Activated CD4-positive, alpha-beta memory T cell treated with anti-CD3 and anti-CD28 coated beads for 36 hours (primary cell): ENCODE measurements around the gene CENPF. TPM values are rescaled to one million over a fixed set of nuclear protein-coding genes. Genes with fewer than 3 reads are reported as not detected.
"Not testable (repeated sequence)": the region's sequence is repeated elsewhere in the genome, so short reads cannot be mapped to it uniquely, and the experiment has no call there.

Experiments used
- CTCF ChIA-PET: fragments of 350-600 bp; sonication (Branson Sonifier 250); formaldehyde crosslinking; loops from one replicate; lab custom pipeline; 2021; ENCODE audit warnings: antibody characterized with exemption, inconsistent platforms; lab: Charles Lee
- POLR2A ChIA-PET: fragments of 350-600 bp; sonication (Branson Sonifier 250); formaldehyde crosslinking; loops from one replicate; lab custom pipeline; 2021; ENCODE audit warnings: antibody characterized with exemption; lab: Charles Lee
- DNase-seq: peaks from one replicate; pipeline ENCODE4 v3.0.0-alpha.2; 2020
- H3K27ac Mint-ChIP-seq: one replicate; pipeline ENCODE4 v1.8.0; 2021; ENCODE audit warnings: mixed read lengths
- H3K27me3 Mint-ChIP-seq: one replicate; pipeline ENCODE4 v1.8.0; 2021; ENCODE audit warnings: mixed read lengths
- H3K36me3 Mint-ChIP-seq: one replicate; pipeline ENCODE4 v1.8.0; 2021; ENCODE audit warnings: mixed read lengths
- H3K4me1 Mint-ChIP-seq: one replicate; pipeline ENCODE4 v1.8.0; 2021; ENCODE audit warnings: low read depth, mixed read lengths
- H3K4me3 Mint-ChIP-seq: one replicate; pipeline ENCODE4 v1.8.0; 2021; ENCODE audit warnings: mild to moderate bottlenecking, mixed read lengths
- H3K9me3 Mint-ChIP-seq: one replicate; pipeline ENCODE4 v1.8.0; 2021; ENCODE audit warnings: mixed read lengths
- intact Hi-C: fragments of 100-400 bp; cut with micrococcal nuclease; formaldehyde crosslinking; loops from one replicate; pipeline ENCODE4 v1.15.1; 2023
- total RNA-seq, 2 experiments: library from RNA; stranded (reverse); gene quantifications; one replicate each; pipeline ENCODE4 v1.2.3, GENCODE V29; 2021

Gene CENPF
- total RNA-seq, 2 experiments from 2014 or later: 92.4 to 97.3 TPM

- peaks cover 11% of the 10 kb centered on the region for H3K27me3 Mint-ChIP-seq
- POLR2A ChIA-PET: no interaction called here
These were observed 15.8 kb upstream of the CENPF start for GRCh38 chr1:214587165-214587564.

GRCh38 chr1:214588963-214589597 is 13.9 kb upstream of the CENPF start:
- no peaks in the 10 kb centered on the region for H3K36me3 Mint-ChIP-seq
- H3K4me3 Mint-ChIP-seq: no peak overlapping the region
- no peak for DNase-seq
- H3K27me3 Mint-ChIP-seq: peaks cover 4% of the 10 kb centered on the region
- H3K9me3 Mint-ChIP-seq: no peaks in the 10 kb centered on the region
- intact Hi-C loops: loop anchor here (5.0 kb wide), 1 partner anchor 327 kb away; no protein-coding TSS in a partner anchor
- H3K4me1 Mint-ChIP-seq: no peaks in the 10 kb centered on the region
- POLR2A ChIA-PET: no interaction called here
- no peak overlapping the region for H3K27ac Mint-ChIP-seq
- CTCF ChIA-PET: interaction anchor here (11.9 kb wide), 1 partner anchor 258 kb away, joined by 209 read pairs; no protein-coding TSS in a partner anchor

More at GRCh38 chr1:214587165-214587564, 15.8 kb upstream of the CENPF start:
- no peak for DNase-seq
- Mint-ChIP-seq H3K27ac (no peak overlapping the region), H3K36me3 (no peaks in the 10 kb centered on the region), H3K9me3 (no peaks in the 10 kb centered on the region), H3K4me1 (no peaks in the 10 kb centered on the region), H3K4me3 (no peak overlapping the region)
- intact Hi-C loops: loop anchor here (5.0 kb wide), 1 partner anchor 325 kb away; no protein-coding TSS in a partner anchor
- CTCF ChIA-PET: interaction anchor here (0.8 to 11.9 kb wide), 3 partner anchors 256 to 373 kb away, joined by 4 to 209 read pairs (median 6); no protein-coding TSS in a partner anchor

- intact Hi-C loops: no loop called here
- Mint-ChIP-seq H3K27me3 (peaks cover 4% of the 10 kb centered on the region), H3K4me3 (no peak overlapping the region), H3K27ac (no peak overlapping the region), H3K4me1 (no peaks in the 10 kb centered on the region), H3K36me3 (no peaks in the 10 kb centered on the region), H3K9me3 (no peaks in the 10 kb centered on the region)
- CTCF ChIA-PET: interaction anchor here (0.9 kb wide), 1 partner anchor 117 kb away, joined by 3 read pairs; no protein-coding TSS in a partner anchor
- POLR2A ChIA-PET: no interaction called here
- DNase-seq: no peak
These were observed 12.3 kb upstream of the CENPF start for GRCh38 chr1:214590696-214591095.

GRCh38 chr1:214591918-214592317 is 11.1 kb upstream of the CENPF start:
- CTCF ChIA-PET: interaction anchor here (1.0 to 2.6 kb wide), 2 partner anchors 259 to 331 kb away, joined by 5 to 13 read pairs; no protein-coding TSS in a partner anchor
- H3K9me3 Mint-ChIP-seq, DNase-seq, H3K4me3 Mint-ChIP-seq, POLR2A ChIA-PET, H3K36me3 Mint-ChIP-seq, intact Hi-C loops, H3K4me1 Mint-ChIP-seq, H3K27me3 Mint-ChIP-seq, H3K27ac Mint-ChIP-seq: not testable (repeated sequence)

GRCh38 chr1:214593158-214593557 is 9.8 kb upstream of the CENPF start:
- ChIA-PET POLR2A (no interaction called here), CTCF (interaction anchor here (1.2 to 2.6 kb wide), 3 partner anchors 9 to 332 kb away, joined by 3 to 13 read pairs (median 12); no protein-coding TSS in a partner anchor)
- H3K4me3 Mint-ChIP-seq: no peak overlapping the region
- intact Hi-C loops: no loop called here
- no peaks in the 10 kb centered on the region for H3K36me3 Mint-ChIP-seq
- no peaks in the 10 kb centered on the region for H3K4me1 Mint-ChIP-seq
- no peaks in the 10 kb centered on the region for H3K9me3 Mint-ChIP-seq
- no peak overlapping the region for H3K27ac Mint-ChIP-seq
- no peak for DNase-seq
- H3K27me3 Mint-ChIP-seq: peaks cover 4% of the 10 kb centered on the region

GRCh38 chr1:214603819-214604252 is 841 bp downstream of the CENPF start:
- Mint-ChIP-seq H3K4me1 (peaks cover 14% of the 10 kb centered on the region), H3K36me3 (peaks cover 2% of the 10 kb centered on the region), H3K27ac (peak overlapping the region; percentile 76), H3K4me3 (peak overlapping the region; percentile 94), H3K9me3 (peaks cover 2% of the 10 kb centered on the region), H3K27me3 (no peaks in the 10 kb centered on the region)
- CTCF ChIA-PET: interaction anchor here (1.0 to 1.9 kb wide), 2 partner anchors 34 to 272 kb away, joined by 3 to 9 read pairs; no protein-coding TSS in a partner anchor
- DNase-seq: peak; percentile 16
- POLR2A ChIA-PET: no interaction called here
- intact Hi-C loops: loop anchor here (1.0 to 5.0 kb wide), 5 partner anchors 37 to 322 kb away; partner anchors contain the start of gene SMYD2

- peaks cover 7% of the 10 kb centered on the region for H3K36me3 Mint-ChIP-seq
- ChIA-PET CTCF (interaction anchor here (1.0 to 1.9 kb wide), 2 partner anchors 33 to 273 kb away, joined by 3 to 9 read pairs; no protein-coding TSS in a partner anchor), POLR2A (no interaction called here)
- no peak overlapping the region for H3K27ac Mint-ChIP-seq
- no peaks in the 10 kb centered on the region for H3K27me3 Mint-ChIP-seq
- H3K9me3 Mint-ChIP-seq: peaks cover 6% of the 10 kb centered on the region
- intact Hi-C loops: loop anchor here (5.0 kb wide), 2 partner anchors 202 to 322 kb away; partner anchors contain the start of gene SMYD2
- peak overlapping the region; percentile 94 for H3K4me3 Mint-ChIP-seq
- peaks cover 14% of the 10 kb centered on the region for H3K4me1 Mint-ChIP-seq
- DNase-seq: no peak
These were observed 1.5 kb downstream of the CENPF start for GRCh38 chr1:214604523-214604922.

GRCh38 chr1:214605484-214605883 is 2.5 kb downstream of the CENPF start:
- Mint-ChIP-seq H3K36me3 (peaks cover 12% of the 10 kb centered on the region), H3K4me1 (peaks cover 14% of the 10 kb centered on the region)
- H3K9me3 Mint-ChIP-seq, DNase-seq, H3K27ac Mint-ChIP-seq, POLR2A ChIA-PET, H3K27me3 Mint-ChIP-seq, intact Hi-C loops, H3K4me3 Mint-ChIP-seq: not testable (repeated sequence)
- CTCF ChIA-PET: interaction anchor here (1.9 kb wide), 1 partner anchor 32 kb away, joined by 9 read pairs; no protein-coding TSS in a partner anchor

- H3K27ac Mint-ChIP-seq, H3K9me3 Mint-ChIP-seq, DNase-seq, CTCF ChIA-PET, POLR2A ChIA-PET, H3K27me3 Mint-ChIP-seq, intact Hi-C loops, H3K4me3 Mint-ChIP-seq: not testable (repeated sequence)
- peaks cover 12% of the 10 kb centered on the region for H3K36me3 Mint-ChIP-seq
- H3K4me1 Mint-ChIP-seq: peaks cover 14% of the 10 kb centered on the region
These were observed 3.2 kb downstream of the CENPF start for GRCh38 chr1:214605933-214606925.

GRCh38 chr1:214607492-214608215 is 4.7 kb downstream of the CENPF start:
- H3K9me3 Mint-ChIP-seq, DNase-seq, CTCF ChIA-PET, POLR2A ChIA-PET, H3K27me3 Mint-ChIP-seq, intact Hi-C loops, H3K27ac Mint-ChIP-seq, H3K4me3 Mint-ChIP-seq: not testable (repeated sequence)
- Mint-ChIP-seq H3K36me3 (peaks cover 12% of the 10 kb centered on the region), H3K4me1 (peaks cover 11% of the 10 kb centered on the region)

GRCh38 chr1:214608216-214608783 is 5.3 kb downstream of the CENPF start:
- DNase-seq, H3K4me3 Mint-ChIP-seq, H3K27ac Mint-ChIP-seq, CTCF ChIA-PET, H3K4me1 Mint-ChIP-seq, POLR2A ChIA-PET, intact Hi-C loops, H3K27me3 Mint-ChIP-seq, H3K9me3 Mint-ChIP-seq: not testable (repeated sequence)
- H3K36me3 Mint-ChIP-seq: peaks cover 12% of the 10 kb centered on the region
